GM19452 (cell line): ENCODE results near the gene ARHGEF17.

Experiments used
- ATAC-seq: cut with Tn5 transposase; IDR thresholded peaks from one replicate; pipeline ENCODE4 v1.9.1; 2021; ENCODE audit not compliant: unreplicated experiment

ARHGEF17 gene

DNA sequence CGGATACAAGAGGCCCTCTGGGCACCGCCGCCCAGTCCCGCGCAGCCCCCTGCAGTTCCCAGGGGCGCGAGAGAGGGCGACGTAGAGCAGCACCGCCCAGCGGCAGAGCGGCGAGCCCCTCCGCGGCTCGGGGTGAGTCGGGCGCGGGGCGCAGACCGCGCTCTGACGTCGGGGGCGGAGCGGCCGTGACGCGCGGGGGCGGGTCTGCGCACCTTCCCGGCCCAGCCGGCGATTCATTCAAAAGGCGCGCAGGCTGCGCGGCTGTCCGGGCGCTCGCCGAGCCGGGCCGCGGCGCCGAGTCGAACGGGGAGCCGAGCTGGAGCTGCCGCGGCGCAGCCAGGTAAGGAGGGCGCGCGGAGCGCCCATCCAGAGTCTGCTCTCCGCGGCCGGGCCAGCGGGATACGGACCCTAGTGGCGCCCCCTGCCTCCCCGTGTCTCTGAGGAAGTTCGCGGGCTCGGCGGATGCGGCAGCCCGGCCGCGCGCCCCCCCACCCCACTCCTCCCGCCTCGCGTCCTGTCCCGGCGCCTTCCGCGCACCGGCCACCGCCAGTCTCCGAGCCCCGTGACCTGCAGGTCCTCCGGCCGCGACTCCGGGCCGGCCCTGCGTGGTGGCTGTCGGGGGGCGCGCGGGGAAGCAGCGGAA is 68.2 kb downstream of the ARHGEF17 start, which contains the start of gene RELT:
Gene RELT (plus strand): TSS at position 240 of the 643 bp plus-strand sequence. CDS start 12,738 bp downstream, outside the sequence.
- ATAC-seq: peak; percentile 71

DNA sequence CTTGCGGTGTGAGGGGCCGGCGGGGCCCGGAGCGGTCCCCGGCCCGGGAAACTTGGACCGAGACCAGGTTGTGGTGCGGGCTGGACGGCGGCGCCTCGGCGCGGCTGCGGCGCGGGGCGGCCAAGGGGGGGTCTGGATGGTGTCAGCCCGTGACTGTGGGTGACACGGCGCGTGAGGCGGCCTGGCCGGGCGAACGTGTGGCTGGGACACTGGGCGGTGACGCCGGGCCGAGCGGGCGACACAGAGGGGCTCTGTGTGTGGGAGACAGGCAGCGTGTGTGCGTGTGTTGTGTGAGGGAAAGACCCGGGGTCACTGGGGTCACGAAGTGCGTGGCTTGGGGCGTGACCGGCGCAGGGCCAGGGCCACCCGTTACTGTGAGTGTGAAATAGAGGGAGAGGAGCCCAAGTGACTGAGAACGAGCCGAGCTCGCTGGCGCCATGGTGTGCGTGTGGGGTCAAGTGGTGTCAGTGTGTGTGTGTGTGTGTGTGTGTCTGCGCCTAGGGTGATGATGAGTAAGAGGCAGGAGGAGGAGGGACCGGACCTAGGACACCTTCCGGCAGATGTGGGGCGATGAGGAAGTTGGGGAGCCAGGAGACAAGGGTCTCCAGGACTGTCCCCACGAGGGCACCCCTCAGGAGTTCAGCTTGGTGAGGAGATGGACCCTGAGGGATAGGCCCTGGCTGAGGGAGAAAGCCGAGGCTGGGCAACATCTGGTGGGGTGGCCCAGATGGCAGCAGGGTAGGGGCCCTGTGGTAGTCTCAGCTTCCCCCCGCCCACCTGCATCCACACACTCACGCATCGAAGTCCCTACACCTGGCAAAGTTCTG is 68.9 kb downstream of the ARHGEF17 start:
- peak; percentile 11 for ATAC-seq

DNA sequence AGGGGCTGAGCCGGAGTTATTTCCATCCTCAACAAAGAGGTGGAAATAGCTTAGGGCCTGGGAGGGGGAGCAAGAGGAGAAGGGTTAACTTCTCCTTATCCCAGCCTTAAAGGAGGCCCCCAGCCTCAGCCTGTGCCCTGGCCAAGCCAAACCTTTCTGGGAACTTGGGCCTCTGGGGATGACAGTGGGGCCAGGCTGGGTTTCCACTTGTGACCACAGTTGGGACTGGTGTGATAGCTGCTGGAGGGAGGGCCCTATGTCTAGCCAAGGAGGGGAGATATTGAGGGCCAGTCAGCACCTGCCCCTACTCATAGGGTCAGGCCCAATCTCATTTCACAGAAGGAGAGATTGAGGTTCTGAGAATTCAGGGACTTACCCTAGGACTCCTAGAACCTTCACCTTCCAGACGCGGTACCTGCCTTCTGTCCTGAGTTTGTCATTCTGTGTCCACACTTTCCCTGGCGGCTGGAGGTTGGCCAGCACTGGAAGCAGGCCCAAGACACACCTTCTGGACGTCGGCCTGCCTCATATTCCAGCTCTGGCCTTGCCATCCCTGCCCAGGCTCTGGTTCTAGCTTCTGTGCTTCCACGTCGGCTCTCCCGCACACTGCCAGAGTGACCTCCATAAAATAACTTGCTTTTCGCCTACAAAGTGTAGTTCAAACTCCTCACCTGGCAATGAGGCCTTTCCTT is 71.3 kb downstream of the ARHGEF17 start:
- ATAC-seq: no peak

DNA sequence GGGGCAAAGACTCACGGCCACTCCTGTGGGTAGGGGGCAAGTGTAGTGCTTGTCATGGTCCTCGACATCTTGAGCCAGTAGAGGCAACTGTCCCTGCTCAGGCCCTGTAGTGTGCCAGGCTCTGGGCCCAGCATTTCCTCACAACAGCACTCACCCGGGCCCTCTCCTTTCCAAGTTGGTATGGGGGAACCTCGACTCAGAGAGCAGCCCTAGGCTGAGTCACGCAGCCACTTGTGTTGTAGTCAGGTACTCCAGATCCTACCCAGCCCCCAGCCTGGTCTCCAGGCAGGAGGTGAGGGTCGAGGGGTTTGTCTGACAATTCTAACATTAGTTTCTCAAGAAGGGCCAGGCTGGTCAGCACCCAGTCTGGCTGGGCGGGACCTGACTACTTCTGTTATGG is 72.3 kb downstream of the ARHGEF17 start:
- no peak for ATAC-seq

DNA sequence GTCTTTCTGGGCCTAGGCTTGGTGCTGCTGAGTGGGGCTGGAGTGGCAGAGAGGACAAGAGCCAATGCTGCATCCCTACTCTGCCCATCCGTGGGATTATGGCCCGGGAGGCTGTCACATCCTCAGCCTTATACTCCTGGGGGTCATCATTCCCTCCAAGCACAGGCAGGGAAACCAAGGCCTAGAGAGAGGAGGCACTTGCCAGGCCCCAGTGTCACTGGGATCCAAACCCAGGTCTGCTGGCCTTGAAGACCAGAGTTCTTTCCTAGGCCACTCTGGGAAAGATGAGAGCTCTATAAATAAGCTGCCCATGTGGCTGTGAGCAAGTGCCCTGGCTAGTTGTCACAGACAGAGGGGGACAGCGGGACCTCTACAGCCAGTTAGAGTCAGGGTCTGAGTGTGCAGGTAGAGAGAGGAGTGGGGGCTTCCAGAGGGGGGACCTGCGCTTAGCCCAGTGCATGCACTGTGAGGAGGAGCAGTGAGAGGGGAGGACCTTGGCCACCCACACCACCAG is 72.9 kb downstream of the ARHGEF17 start:
- no peak for ATAC-seq

DNA sequence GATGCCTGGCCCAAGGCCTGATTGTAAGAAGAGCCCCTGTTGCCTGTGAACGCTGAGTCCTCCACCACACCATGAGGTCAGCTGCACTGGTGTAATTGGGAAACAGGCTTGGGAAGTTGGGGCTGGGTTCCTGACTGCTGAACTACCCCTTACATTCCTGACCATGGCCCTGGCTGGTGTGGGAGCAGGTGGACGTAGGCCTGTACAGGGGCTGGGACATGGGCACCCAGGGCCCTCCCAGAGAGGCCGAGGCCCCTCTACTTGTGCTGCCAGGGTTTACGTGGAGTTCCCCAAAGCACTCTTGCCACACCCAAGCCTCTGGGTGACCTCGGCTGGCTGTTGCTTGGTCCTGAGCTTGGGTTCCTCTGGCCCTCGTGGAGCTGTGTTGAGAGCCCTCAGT is 73.5 kb downstream of the ARHGEF17 start:
- no peak for ATAC-seq

DNA sequence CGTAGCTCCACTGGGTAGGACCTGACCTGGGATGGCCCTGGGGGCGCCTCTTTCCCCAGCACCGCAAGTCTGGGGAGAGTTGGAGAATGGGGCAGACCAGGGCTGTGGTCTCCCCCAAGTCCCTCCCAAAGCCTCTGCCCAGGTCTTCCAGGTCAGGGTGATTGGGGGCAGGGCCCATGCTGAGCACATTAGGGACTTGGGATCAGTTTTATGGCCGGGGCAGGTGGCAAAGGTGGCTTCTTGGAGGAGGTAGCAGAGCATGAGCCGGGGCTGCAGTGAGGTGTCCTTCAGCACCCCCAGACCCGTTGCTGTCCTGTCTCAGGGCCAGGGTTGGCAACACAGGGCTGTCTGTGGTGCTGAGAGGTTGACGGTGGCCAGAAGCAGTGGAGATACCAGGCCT is 74.1 kb downstream of the ARHGEF17 start:
- ATAC-seq: no peak

DNA sequence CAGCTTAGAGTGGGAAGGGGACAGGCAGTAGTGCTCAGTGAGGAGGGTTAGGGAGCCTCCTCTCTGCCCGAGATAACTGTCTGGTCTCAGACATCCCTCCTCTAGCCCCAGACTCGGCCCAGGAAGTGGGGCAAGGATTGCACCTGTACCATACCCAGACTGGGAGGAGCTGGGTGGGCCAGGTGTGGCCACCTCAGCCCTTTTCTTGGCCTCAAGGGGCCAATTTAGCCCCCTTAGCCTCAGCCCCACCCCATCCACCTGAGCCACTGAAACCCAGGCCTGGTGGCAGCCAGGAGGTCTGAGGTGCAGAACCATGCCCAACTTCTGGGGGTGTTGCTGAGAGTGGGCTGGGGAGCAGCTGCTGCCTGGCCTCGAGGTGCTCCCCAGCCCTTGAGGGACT is 74.7 kb downstream of the ARHGEF17 start:
- ATAC-seq: no peak

DNA sequence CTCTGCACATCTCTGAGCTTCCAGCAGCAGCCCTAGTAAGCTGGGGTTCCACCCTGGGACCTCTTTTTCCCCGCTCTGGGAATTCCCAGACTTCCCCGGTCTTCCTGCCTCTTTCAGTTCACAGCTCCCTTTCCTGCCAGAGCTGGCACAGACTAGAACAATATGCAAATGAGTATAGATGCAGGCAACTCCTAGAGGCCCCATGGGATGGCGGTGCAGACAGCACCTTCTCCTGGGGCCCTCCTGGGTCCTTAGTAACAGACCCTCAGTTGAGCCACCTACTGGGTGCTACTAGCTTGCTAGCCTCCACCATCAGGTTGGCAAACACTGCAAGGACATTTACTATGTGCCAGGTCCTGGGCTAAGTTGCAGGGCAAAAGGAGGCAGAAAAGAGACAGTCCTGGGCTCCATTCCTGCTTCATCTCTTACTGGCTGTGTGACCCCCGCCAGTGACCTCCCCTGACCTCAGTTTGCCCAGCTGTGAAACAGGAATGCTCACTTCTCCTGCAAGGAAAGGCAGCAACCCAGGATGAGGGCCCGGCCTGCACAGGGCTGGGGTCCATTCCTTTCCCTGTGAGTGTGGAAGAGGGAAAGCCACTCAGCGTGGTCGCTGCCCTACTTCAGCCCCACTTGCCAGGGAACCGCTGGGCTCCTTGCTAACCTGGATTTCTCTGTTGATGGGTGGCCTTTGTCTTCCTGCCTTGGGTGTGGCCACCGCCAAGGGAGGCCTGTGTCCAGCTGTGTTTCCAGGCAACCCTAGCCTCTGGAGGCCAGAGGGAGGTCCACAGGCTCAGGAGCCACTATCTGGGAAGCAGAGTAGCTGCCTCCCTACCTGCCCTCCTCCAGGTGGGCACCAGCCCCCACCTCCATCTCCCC is 75.4 kb downstream of the ARHGEF17 start:
- no peak for ATAC-seq

DNA sequence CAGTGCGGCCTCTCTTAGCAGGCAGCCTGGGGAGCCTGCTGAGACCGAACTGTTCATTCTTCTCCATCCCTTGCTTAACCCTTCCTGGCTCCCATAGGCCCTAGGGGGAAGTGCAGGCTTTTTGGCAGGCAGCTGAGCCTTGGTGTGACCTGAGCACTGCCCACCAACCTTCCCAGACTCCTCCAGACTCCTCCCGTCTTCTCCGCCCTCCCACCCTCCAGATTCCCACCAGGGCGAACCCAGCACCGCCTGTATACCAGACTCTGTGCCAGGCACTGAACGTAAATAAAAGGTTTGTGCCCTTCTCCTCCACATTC is 76.0 kb downstream of the ARHGEF17 start:
- no peak for ATAC-seq

DNA sequence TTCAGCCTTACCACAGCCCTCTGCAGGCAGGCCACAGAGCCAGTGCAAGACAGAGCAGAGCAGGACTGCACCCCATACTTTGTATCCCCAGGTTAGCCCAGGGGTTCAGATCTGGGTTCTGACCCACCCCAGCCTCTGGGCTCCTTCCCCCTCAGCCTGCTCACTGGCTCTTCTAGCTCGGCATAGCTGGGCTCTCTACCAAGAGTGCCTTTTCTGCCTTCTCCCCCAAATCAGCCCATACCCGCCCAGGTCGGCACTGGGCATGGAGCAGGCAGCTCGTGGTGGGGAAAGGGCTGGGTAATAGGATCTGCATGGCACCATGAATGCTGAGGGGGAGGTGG is 76.4 kb downstream of the ARHGEF17 start:
- ATAC-seq: no peak

DNA sequence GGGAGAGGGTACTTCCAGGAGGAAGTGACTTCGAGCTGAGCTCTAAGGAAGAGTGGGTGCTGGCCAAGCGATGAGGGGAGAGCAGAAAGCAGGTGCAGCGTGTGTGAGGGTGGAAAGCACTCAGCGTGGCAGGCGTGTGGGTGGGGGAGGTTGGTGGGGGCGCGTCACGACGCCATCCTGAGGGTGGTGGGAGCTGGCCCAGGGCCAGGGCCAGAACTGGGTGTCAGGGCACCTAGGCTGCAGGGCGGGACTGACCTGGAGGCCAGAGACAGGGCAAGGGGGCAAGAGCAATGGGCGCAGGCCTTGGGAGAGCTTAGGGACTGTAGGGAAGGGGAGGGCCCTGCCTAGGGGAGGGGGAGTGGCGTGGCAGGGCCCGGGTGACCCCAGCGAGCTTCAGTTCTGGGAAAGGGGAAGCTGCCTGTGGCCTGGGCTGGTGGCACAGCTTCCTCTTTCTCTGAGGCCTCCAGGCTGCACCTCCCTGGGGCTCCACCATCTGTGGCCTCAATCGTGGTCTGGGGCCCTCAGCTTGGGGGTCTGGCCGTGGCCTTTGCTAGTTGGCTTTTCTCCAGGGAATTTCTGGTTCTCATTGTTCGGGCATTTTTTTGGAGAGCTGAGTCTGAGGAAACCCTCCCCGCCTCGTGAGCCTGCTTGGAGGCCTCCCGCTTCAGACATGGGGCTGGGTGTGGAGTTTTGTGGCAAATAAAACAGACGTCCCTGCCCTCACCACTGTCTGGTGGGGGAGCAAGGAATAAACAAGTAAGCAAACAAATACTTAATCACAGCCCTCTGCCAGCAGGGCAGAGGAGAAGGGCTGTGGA is 77.0 kb downstream of the ARHGEF17 start:
- ATAC-seq: peak; percentile 44

DNA sequence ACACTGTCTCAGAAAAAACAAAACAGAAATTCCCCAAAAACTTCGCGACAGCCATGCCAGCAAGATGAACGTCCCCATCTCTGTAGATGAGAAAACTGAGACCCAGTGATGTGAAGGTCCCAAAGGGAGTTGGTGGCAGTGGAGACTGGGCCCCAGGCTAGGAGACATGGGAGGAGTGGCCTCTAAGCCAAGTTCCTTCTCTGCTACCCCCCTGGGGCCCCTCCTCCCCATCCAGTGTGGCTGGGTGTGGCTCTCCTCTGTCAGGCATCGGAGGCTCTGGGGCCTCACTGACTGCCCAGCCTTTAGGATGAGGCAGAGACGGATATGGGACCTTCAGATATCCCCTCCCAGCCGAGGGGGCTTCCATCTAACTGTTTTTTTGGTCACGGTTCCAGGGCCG is 77.9 kb downstream of the ARHGEF17 start:
- ATAC-seq: no peak

DNA sequence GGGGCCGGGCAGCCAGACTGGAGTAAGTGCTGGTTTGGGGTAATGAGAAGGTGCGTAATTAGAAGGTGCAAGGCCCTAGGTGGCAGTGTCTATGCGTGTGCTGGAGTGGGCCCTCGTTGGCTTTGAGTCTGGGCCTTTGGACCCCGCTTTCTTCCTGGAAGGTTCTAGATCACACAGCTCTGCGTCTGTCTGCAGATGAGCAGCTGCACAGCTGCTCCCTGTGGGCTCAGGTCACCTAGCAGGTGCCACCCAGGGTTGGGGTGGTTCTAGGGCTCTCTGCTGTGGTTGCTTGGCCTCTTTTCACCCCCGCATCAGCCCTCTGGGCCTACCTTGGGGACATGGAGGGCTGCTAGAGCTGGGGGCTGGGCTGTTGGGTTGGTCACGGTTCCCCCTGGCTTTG is 78.5 kb downstream of the ARHGEF17 start:
- no peak for ATAC-seq

DNA sequence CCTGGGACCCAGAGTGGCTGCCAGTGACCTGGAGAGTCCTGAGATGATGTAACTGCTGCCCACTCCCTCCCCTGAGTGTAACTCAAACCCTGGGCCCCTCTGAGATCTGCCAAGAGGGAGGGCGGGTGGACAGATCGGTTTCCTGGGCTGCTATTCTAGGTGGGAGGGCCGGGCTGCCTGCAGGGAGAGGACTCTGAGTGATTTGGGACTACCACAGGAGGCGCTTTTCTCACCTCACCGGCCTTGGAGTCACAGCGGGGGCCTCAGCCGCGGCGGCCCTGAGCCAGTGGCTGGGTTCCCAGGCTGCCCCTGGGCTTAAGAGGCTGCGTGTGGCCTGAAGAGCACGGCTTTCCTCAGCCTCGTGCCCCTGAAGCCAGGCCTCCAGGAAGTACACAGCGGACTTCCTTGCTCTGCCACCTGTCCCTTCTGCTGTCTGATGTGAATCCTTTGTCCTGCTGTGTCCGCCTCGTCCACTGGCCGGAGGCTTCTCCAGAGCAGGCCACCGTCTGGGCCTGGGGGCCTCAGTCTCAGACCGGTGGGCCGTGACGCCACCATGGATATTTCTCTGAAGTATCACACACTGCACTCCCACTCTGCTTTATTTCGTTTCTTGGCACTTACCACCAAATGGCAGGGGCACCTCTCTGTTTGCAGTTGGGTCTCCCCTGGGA is 79.7 kb downstream of the ARHGEF17 start:
- ATAC-seq: no peak

DNA sequence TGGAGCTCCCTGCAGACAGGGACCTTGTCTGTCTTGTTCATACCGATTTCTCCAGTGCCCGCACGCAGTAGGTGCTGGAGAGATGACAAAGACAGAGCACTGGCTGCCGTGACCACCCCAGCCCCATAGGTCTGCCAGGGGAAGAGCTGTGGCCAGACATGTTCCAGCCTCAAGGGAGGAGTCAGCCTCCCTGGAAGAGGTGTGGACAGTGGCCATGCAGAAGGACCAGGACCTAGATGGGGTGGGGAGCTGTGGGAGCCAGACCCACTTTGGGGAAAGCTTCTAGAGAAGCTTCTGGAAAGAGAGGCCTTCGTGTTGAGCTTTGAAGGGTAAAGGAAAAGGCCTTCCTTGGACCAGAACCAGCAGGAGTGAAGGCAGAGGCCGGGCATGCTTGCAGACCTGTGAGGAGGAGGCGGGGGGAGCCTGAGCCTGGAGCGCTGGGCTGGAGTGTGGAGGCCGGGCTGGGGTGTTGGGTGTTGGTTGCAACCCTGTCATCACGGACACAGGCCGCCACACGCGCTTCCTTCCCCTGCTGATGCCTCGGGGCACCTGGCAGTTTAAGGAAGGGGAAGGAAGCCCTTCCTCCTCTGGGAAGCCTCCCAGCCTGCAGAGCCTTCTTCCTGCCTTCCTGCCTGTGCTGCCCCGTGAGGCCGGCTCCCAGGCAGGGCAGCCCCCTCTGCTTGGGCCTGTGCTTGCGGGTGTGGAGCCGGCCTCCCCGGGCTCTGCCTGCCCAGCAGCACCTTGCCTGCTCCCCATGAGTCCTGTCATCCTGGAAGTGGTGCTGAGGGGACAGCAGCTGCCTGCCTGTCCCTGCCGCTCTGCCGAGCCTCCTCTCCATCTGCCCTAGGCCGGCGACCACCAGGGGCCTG is 80.4 kb downstream of the ARHGEF17 start:
- no peak for ATAC-seq

DNA sequence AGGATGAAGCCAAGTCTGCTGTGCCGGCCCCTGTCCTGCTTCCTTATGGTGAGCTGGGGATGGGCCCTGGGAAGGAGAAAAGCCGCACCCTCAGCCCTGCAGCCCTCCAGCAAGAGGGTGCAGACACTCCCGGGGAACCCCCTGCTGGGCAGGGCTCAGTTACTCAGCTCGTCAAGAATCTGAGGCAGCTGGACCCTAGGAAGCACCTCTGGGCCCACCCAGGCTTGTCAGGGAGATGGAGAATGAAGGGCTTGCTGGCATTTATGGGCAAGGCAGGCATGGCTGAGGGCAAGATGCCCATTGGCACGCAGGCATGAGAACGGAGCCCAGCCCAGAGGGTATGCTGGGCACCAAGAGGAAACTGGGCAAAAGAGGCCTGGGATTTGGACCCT is 81.1 kb downstream of the ARHGEF17 start:
- ATAC-seq: no peak

DNA sequence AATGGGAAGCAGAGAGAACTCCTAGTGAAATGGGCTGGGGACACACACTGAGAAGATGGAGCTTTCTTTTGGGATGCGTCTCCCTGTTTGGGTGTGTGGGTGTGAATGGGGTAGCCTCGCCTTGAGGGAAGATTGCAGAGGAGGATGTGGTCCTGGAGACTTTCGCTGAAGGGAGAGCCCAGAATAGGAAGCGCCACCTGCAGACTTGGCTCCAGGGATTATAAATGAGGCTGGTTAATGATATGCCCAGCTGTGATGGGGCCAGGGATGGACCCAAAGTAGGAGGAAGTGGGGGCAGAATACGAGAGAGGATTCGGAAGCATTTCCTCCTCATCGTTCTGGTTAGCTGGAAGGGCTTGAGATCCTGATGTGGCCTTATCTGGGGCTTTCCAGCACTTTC is 81.8 kb downstream of the ARHGEF17 start:
- ATAC-seq: no peak
